Kidney epithelial cell (primary cell): ENCODE data around the gene DCANP1. TPM values are rescaled to one million over a fixed set of nuclear protein-coding genes. Genes with fewer than 3 reads are reported as not detected.

ENCODE experiments used
- DNase-seq: peaks from one replicate; pipeline ENCODE4 v3.0.0-alpha.2; 2010; ENCODE audit warnings: low read depth
- H3K27me3 ChIP-seq: 2 replicates; pipeline ENCODE4 v1.6.0; 2011; ENCODE audit warnings: low read length; ENCODE audit not compliant: control insufficient read depth, insufficient read depth
- H3K36me3 ChIP-seq: 2 replicates; pipeline ENCODE4 v1.5.1; 2011; ENCODE audit warnings: low read length; ENCODE audit not compliant: control insufficient read depth, insufficient read depth
- H3K4me3 ChIP-seq: 2 replicates; pipeline ENCODE4 v1.5.1; 2011; ENCODE audit warnings: low read depth, mild to moderate bottlenecking, control low read depth, low read length
- CTCF ChIP-seq: IDR thresholded peaks from 2 replicates; pipeline ENCODE4 v1.5.1; 2011; ENCODE audit warnings: mild to moderate bottlenecking, moderate library complexity, low read length, control low read depth, inconsistent platforms; ENCODE audit not compliant: insufficient read depth, poor library complexity, severe bottlenecking
- total RNA-seq: library from RNA; depleted of rRNA; stranded (reverse); fragments of >200 nt; gene quantifications from 2 replicates; pipeline ENCODE4 v1.2.3, GENCODE V29; 2015

Gene DCANP1
- total RNA-seq, 1 donor from 2014 or later: not detected

DNA sequence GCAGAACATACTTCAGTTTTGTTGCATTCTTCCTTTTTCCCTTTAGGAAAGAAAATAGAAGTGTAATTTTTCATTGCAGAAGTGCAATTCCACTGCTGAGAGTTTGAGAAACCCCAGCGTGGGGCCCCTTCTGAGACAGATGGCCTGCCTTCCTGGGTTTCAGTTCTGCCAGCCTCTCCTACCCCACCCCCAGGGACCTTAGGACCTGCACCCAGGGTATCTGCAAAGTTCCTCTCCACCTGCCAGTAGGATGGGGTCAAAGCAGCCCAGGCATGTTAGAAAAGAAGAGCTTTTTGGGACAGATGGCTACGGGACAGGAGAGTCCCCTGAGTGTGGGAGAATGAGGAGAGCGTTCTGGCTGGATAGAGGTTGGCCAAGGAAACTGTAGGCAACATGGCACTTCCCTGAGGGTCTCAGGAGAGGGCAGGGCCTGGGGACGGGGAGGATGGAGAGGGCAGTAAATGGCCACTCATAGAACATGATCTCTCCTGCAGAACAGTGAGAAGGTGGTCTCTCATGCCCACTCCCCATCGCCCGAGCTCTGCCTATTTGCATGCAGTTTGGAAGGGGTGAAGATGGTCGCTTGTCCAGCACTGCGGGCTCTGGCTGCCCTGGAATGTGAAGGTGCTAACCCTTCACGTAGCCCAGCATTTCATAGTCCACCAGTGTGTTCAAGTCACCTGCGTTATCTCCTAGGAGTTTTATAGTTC lies 5.3 kb upstream of the DCANP1 start, which contains the start of gene TIFAB:
Gene TIFAB (minus strand): TSS at position 31 of the 710 bp plus-strand sequence. CDS start 2,412 bp downstream, outside the sequence.
- no peak for TF ChIP-seq CTCF
- no peak for DNase-seq
- Histone ChIP-seq H3K4me3 (no peak within 1 kb of the TSS), H3K36me3 (no peaks in the 10 kb centered on the region), H3K27me3 (peaks cover 9% of the 10 kb centered on the region)

- Histone ChIP-seq H3K27me3 (peaks cover 9% of the 10 kb centered on the region), H3K36me3 (no peaks in the 10 kb centered on the region), H3K4me3 (no peak overlapping the region)
- no peak for TF ChIP-seq CTCF
- DNase-seq: no peak
Observed at GRCh38 chr5:135451581-135452320, 4.6 kb upstream of the DCANP1 start.

DNA sequence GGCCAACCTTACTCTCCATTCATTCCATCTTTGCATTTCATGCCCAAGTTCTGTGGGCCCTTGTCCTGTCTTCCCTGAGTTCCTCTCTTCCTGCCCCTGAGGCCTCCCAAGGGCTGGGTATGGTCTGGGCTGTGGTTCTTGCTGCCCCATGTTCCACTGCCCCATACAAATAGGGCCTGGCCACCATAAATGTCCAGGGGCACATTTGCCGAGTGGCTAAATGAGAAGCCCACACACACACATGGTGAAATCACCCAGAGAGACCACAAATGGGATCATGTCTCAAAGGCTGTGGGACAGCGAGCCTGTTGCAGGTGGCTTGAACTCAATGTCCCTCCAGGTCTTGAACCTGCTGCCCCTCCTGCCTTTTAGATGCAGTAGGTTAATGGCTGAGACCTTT lies 3.8 kb upstream of the DCANP1 start:
- no peak overlapping the region for H3K4me3 ChIP-seq
- H3K36me3 ChIP-seq: no peaks in the 10 kb centered on the region
- no peak for TF ChIP-seq CTCF
- peaks cover 7% of the 10 kb centered on the region for H3K27me3 ChIP-seq
- DNase-seq: no peak

DNA sequence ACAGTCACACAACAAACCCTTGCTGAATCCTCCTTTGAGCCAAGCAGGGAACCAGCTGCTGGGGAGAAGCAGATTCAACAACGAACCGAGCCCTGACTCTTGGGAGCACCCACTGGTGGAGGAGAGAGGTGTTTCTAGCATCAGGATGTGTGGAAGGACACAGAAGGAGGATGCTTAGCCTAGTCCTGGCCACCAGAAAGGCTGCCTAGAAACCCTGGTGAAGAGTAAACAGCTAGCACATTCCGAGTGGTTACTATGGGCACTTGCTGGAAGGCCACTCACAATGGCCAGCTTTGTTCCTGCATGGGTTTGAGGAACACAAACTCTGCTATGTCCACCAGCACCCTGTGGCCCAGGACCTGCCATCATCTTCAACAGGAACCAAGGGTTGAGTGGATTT lies 3.2 kb upstream of the DCANP1 start:
- Histone ChIP-seq H3K27me3 (peaks cover 7% of the 10 kb centered on the region), H3K36me3 (no peaks in the 10 kb centered on the region), H3K4me3 (no peak overlapping the region)
- no peak for DNase-seq
- no peak for TF ChIP-seq CTCF

GRCh38 chr5:135449644-135450043 lies 2.5 kb upstream of the DCANP1 start:
- H3K27me3 ChIP-seq: peaks cover 4% of the 10 kb centered on the region
- TF ChIP-seq CTCF: no peak
- no peaks in the 10 kb centered on the region for H3K36me3 ChIP-seq
- no peak for DNase-seq
- H3K4me3 ChIP-seq: no peak overlapping the region
